Measurements from ENCODE around the gene RAB27B. TPM values are rescaled to one million over a fixed set of nuclear protein-coding genes. Genes with fewer than 3 reads are reported as not detected.

Gene RAB27B
- total RNA-seq, 4 donors from 2014 or later: under 0.01 to 51.2 (median 3.3) TPM

GRCh38 chr18:54900290-54900689 lies 72.0 kb downstream of the RAB27B start:
- Histone ChIP-seq H3K4me1 (no peaks in the 10 kb centered on the region), H3K27ac (no peak overlapping the region), H3K9me3 (no peaks in the 10 kb centered on the region), H3K27me3 (no peaks in the 10 kb centered on the region), H3K36me3 (no peaks in the 10 kb centered on the region), H3K4me3 (no peak overlapping the region)
- intact Hi-C loops (cut with DNase I; ENCODE audit: low total_unique reads): no loop called here
- no peak for DNase-seq
- TF ChIP-seq POLR2A (IDR thresholded peaks at IDR 0.05) (no peak), CTCF (IDR thresholded peaks at IDR 0.05) (no peak)

GRCh38 chr18:54904581-54904980 lies 76.3 kb downstream of the RAB27B start:
- intact Hi-C loops (cut with DNase I; ENCODE audit: low total_unique reads): no loop called here

GRCh38 chr18:54905629-54906028 lies 77.4 kb downstream of the RAB27B start:
- intact Hi-C loops (cut with DNase I; ENCODE audit: low total_unique reads): no loop called here
- Histone ChIP-seq H3K4me3 (no peak overlapping the region), H3K9me3 (no peaks in the 10 kb centered on the region), H3K4me1 (no peaks in the 10 kb centered on the region), H3K36me3 (no peaks in the 10 kb centered on the region), H3K27ac (no peak overlapping the region), H3K27me3 (no peaks in the 10 kb centered on the region)
- DNase-seq: no peak
- TF ChIP-seq CTCF (IDR thresholded peaks at IDR 0.05) (no peak), POLR2A (IDR thresholded peaks at IDR 0.05) (no peak)

More at GRCh38 chr18:54904581-54904980, 76.3 kb downstream of the RAB27B start:
- Histone ChIP-seq H3K27ac (no peak overlapping the region), H3K27me3 (no peaks in the 10 kb centered on the region), H3K4me3 (no peak overlapping the region), H3K9me3 (no peaks in the 10 kb centered on the region), H3K4me1 (no peaks in the 10 kb centered on the region), H3K36me3 (no peaks in the 10 kb centered on the region)
- TF ChIP-seq POLR2A (IDR thresholded peaks at IDR 0.05) (no peak), CTCF (IDR thresholded peaks at IDR 0.05) (no peak)
- DNase-seq: no peak

- H3K9me3 ChIP-seq: no peaks in the 10 kb centered on the region
- no peak overlapping the region for H3K27ac ChIP-seq
- H3K4me1 ChIP-seq: no peaks in the 10 kb centered on the region
- H3K27me3 ChIP-seq: no peaks in the 10 kb centered on the region
- H3K36me3 ChIP-seq: no peaks in the 10 kb centered on the region
- intact Hi-C loops (cut with DNase I; ENCODE audit: low total_unique reads): no loop called here
- TF ChIP-seq CTCF (IDR thresholded peaks at IDR 0.05) (no peak), POLR2A (IDR thresholded peaks at IDR 0.05) (no peak)
- no peak for DNase-seq
- no peak overlapping the region for H3K4me3 ChIP-seq
These were observed 78.3 kb downstream of the RAB27B start for GRCh38 chr18:54906331-54907185.

GRCh38 chr18:54909538-54909937 lies 81.3 kb downstream of the RAB27B start:
- no peaks in the 10 kb centered on the region for H3K27me3 ChIP-seq
- no peak overlapping the region for H3K4me3 ChIP-seq
- no peak overlapping the region for H3K27ac ChIP-seq
- intact Hi-C loops (cut with DNase I; ENCODE audit: low total_unique reads): no loop called here
- no peaks in the 10 kb centered on the region for H3K4me1 ChIP-seq
- no peak for DNase-seq
- H3K36me3 ChIP-seq: no peaks in the 10 kb centered on the region
- TF ChIP-seq CTCF (IDR thresholded peaks at IDR 0.05) (no peak), POLR2A (IDR thresholded peaks at IDR 0.05) (no peak)
- H3K9me3 ChIP-seq: no peaks in the 10 kb centered on the region

All from uterus (tissue), 4 donors.